NCI-H526 (cell line): ENCODE results near the gene CDCA5.

Experiments used
- DNase-seq, 2 experiments: peaks; one replicate each; lab custom pipeline; 2025; lab: John Stamatoyannopoulos, UW

The CDCA5 gene

DNA sequence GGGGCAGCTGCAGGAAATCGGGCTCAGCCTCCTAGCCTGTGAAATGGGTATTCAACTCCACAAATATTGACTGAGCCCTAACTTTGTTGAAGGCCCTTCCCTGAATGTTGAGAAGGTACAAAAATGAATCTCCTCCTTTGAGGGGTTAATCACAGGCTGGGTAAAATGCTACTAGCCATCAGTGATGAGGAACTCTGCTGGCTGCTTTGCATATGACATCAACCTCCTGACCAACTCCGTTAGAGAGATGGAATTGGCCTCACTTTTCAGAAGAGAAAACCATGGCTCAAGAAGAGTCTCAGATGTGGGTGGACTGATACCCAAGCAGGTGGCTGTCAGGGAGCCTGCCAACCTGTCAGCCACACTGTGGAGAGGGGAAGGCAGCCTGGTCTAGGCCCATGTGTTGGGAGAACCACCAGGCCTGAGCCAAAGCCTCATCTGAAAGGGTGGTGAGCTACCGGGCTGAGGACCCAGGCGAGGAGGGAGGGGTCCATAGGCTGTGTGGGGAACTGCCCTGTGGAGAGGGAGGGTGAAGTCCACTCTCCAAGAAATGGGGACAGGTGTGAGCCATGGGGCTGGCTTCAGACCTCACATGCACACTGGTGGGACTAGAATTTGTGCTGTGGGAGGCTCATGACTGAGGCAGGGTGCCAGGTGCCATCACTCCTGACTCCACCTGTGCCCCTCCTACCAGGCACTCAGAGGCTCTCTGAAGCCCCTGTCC, 11.8 kb downstream of the CDCA5 start:
- DNase-seq = no peak

DNA sequence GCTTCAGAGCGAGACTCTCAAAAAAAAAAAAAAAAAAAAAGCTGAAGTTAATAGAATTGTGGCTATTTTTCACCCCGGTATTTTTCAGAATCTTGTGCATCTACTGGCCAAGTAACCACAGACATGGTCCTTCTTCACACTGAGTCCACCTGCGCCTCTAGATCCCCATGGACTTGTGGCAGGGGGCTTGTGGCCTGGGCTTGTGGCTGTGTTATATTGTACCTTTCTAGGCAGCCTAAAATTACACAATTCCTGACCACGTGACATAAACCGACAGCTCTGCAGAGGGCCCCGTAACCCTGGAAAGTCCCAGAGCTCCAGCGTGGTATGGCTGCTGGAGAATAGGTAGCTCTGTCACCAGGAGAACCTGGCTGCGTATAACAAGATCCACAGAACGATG, 14.6 kb downstream of the CDCA5 start:
- DNase-seq = peak in 1 of 2 experiments; percentile 28

DNA sequence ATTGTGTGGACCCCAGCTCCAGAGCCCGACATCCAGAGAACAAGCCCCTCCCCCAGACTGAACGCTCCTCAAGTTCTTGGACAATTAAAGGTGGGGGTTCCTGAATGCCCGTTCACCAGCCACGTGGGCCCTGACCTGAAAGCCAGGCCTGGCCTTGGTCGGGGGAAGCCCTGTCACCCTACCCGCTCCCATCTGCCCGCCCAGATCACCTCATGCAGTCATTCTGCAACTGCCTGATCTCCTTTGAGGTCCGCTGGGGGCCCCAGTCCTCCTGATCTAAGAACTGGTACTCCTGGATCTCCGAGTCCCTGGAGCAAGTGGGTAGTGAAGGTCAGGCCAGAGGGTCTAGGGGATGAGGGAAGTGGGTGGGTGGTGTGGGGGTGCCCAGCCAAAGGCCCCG, 16.4 kb downstream of the CDCA5 start:
- no peak for DNase-seq

DNA sequence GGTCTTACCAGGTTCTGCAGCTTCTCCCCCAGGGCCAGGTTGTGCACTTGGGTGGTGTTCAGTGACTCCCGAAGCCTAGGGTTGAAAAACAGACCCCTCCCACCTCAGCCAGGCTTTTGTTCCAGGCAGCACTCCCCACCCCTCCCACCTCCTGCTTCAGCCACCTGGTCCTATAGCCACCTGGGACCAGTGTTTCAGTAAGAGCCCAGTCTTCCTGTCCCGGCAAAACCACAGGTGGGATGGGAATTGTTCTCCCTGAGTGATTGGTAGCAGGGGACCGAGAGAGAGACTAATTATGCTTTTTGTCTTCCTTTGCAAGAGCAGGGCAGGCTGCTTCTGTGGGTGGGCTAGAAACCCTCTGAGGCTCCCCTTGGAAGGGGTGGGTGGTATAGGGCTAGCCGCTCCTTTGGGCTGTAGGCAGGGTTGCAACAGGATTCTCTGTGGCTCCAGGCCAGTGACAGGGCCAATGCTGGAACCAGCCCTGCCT, 17.0 kb downstream of the CDCA5 start:
- peak; percentile 11 to 58 for DNase-seq

DNA sequence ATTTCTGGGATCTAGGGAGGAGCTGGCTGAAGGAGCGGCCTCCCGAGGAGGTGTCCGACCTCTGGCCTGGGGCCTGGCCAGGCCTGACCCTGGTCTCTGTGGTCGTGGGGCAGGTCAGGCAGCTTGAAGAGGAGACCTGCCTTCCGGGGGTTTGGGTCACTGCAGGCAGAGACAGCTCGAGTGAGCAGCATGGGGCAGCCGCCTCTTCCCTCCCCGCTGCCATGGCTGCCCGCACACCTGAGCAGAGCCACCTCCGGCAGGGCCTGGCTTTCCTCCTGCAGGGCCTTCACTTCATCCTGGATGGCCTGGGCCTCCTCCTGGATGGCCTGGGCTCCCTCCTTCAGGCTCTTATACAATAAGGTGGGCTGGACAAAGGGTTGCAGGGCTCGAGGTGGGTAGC, 17.5 kb downstream of the CDCA5 start:
- DNase-seq = no peak

DNA sequence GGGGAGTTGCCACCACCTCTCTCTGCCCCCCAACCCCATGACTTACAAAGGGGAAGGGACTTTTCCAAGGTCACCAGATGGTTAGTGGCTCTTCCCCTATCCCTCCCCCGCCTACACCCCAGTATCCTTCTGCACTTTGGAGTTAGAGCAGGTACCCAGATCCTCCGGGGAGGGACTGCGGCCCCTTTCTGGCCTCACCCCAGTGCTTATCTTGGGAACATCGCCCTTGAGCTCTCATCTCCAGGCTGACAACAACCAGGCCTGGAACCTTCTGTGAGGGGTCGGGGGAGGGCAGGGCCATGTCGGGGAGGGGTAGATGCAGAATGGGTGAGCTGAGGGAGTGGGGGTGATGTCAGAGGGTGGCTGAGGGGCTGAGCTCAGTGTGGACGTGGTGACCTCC, 18.0 kb downstream of the CDCA5 start:
- DNase-seq = no peak

DNA sequence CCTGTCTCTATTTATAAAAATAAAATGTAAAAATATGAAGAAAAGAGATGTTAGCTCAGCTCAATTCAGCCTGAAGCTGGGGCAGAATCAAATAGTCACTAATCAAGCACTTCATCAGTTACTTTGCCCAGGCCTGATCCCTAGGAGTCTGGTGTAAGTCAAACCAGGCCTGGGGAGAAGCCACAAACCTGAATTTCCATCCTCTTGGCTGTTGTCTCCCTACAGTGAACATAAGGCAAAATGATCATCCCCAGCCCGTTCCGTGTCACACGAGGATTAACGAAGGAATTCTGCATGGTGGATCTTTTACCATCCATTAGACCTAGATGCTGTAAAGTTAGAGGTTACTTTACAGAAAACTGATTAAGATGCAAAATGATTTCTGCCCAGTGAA, 19.0 kb downstream of the CDCA5 start:
- no peak for DNase-seq

DNA sequence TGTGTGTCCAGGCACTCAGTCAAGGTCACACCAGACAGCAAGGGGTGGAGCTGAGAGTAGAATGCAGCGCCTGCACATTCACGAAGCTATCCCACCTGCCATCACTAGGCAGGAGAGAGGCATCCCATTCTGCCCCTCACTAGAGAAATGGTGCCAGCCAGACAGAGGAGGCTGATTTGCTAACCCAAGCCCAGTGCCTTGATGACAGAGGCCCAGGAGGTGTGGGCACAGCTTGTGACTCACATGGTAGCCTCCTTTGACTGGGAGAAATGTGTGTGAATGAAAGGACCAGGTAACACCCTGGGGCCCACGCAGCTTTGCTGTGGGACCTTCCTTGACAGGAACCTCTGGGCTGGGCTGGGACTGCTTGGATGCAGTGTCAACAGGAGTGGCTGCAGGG, 20.3 kb downstream of the CDCA5 start:
- DNase-seq = no peak

DNA sequence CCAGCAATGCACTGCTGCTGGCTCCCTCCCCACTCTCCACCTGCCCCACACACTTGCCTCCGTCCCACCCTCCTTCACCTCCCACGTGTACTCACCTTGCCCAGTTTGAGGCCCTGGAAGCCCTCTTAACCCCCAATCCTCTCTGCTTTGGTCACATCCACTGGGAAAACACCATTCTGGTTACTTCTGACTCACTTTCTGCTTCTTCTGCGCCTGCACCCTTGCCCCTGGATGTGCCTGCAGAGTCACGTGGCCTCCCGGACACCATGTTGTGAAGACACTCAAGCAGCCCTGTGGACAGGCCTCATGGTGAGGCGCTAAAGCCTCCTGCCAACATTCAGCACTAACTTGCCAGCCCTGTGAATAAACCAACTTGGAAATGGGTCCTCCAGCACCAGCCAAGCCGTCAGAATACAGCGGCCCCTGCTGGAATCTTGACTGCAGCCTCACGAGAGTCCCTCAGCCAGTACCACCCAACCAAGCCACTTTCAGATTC, 22.9 kb downstream of the CDCA5 start:
- DNase-seq = peak in 1 of 2 experiments; percentile 53

DNA sequence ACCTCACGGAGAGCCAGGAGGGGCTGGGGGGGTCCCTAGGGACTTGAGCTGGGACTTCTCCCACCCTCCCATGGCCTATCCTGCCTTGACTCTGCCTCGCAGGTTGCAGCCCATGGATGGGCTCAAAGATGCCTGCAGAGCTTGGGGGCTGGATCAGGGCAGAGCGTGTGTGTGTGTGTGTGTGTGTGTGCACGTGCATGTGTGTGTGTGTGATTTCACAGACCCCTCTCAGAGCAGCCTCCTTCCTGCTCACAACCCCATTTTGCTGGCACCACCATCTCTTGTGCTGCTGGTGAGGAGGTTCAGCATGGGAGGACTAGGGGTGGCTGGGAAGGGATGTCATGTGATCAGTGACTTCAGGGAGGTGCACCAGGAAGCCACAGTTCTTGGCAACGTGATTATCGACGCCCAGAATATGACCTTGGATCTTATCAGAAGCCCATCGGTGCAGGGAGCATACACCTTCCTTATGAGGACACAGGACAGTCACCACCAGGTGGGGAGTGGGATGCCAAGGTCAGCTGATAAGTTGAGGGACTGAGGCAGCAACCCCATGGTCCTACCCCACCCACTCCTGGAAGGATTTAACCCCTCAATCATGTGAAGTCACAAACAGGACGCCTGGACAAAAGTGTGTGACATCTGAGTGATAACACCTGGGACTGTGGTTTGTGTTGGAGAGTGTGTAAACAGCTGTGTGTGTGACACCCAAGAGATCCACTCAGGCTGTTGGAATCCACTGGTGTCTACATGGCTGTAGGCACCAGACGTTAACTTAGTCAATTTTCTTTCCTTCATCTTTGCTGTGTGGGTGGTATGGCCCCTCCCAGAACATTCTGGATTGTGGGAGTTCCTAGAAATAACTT, 23.6 kb downstream of the CDCA5 start:
- DNase-seq = no peak

DNA sequence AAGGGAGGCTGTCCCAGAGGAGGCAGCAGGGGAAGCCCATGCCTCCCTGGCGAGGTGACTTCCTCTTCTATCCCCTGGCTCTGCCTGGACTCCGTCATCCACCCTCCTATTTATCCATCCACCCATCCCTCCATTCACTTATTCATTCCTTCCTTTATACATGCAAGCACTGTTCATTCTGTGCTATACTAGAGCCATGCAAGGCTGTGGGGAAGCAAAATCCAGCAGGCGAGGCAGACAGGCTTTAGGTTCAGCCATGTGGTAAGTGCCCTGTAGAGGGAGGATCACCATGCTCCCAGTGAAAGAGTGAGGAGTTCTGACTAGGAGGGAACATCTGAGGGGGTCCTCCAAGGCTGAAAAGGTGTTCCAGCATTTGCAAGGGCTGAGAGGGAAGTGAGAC, 24.3 kb downstream of the CDCA5 start:
- no peak for DNase-seq

DNA sequence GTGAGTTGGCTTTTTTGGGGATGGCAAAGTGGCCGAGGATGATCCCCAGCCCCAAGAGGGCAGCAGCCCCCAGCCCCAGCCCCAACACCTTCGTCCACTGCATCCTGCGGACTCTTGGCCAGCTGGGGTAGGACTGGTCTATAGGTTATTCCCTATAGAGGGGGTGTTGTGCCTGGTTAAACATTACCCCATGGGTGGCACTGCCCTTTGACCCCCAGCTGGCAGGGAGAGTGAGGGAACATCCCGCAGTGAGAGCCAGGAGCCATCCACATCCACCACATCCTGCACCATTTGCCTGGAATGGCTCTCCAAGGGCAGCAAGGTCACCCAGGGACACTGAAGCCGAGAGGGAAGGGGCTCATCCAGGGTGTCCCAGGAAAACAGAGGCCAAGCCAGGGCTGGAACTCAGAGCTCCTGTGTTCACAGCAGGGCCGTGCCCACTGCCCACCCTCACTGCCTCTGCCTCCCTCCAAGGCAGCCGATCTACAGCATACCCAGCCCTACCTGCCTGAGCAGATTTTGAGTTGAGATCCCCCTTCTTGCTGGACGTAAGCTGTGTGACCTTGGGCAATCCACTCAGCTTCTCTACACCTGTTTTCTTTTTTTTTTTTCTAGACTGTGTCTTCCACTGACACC, 25.3 kb downstream of the CDCA5 start, which contains the start of gene NAALADL1:
NAALADL1 (minus strand) TSS at position 135 of the 636 bp plus-strand sequence; CDS start at position 103, 32 bp downstream.
- no peak for DNase-seq

DNA sequence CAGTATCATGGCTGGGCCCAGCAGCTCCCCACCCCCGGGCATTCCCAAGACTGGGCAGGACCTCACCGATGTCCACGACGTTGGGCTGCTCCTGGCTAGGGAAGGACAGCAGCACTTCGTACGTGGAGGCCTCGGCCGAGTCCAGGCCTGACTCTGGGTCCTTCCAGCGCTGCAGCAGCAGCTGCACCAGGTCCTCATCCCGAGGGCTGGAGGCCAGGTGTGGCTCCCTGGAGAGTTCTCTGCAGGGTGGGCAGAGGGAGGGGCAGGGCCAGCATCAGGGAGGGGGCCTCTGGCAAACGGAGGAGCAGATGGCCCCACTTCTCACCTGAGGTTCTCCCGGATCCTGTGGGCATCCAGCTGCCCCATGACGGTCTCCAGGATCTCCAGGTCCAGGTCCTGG, 25.8 kb downstream of the CDCA5 start:
- DNase-seq = no peak

DNA sequence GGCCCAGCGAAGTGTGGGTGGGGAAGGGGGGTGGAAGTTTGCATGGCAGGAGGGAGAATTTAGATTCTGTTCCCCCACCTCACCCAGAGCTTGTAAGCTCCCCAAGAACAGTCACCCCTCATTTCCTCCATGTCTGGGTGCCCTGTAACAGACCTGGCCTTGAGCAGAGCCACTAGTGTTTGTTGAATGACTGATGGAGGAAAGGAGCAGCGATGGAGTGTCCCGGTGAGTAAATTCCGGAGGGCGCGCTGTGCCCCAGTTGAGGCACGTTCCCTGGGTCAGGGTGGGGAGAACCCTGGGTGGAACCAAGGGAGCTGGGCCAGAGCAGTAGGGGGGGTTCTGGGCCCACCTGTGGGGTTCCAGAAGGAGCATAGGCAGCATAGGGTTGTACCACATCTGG, 26.3 kb downstream of the CDCA5 start:
- no peak for DNase-seq

DNA sequence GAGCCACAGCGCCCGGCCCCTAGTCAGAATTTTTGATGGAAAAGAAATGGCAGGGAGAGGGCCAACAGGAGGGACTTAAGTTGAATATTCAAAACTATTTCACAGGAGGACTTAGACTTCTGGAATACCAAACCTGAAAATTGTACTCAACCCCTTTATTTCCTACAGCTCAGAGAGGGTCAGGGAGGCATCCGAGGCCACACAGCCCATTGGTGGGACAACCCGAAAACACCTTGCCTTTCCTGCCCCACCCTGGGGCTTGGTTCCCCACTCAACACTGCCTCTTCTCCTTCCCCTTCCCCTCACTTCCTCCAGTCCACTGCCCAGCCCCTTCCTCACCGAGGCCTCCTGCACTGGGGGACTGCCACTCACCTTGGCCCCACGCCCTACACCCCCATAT, 26.8 kb downstream of the CDCA5 start:
- no peak for DNase-seq

DNA sequence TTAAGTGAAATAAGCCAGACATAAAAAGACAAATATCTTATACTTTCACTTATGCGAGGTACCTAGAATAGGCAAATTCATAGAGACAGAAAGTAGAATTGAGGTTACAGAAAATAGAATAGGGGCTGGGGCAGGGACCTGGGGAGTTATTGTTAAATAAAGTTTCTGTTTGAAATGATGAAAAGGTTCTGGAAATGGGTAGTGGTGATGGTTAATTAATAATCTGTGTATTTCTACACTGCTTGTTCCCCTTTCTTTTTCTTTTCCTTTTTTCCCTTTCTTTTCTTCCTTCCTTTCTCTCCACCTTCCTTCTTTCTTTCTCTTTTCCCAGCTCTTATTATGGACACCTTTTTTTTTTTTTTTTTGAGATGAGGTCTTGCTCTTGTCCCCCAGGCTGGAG, 28.3 kb downstream of the CDCA5 start:
- no peak for DNase-seq

DNA sequence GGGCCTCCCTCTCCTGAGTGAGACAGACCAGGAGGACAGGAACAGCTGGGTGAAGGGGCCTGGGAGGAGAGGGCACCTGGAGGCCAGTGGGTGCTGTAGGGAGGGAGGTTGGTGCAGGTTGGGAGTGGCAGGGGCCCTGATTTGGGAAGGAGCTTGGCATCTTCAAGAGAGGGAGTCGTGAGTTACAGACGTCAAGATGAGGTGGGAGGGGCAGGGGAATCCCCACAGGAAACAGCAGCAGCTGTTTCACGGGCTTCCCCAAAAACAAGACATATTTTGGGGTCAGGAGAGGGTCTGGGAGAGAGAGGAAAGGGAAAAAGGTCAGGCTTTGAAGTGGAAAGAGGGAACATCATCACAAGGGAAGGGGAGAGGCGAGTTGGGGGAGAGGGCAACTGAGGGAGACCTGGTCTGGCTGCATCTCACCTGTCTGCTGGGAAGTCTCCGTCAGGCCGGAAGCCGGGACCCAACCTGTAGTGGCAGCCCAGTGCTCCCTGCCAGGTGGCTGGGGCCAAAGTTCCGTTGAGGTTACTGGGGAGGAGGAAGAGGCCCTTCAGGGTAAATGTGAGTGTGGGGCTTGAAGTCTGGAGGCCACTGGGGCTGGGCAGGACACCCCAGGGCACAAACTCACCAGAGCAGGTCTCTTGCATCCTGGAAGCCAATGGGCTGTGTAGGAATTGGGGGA, 29.9 kb downstream of the CDCA5 start:
- no peak for DNase-seq

DNA sequence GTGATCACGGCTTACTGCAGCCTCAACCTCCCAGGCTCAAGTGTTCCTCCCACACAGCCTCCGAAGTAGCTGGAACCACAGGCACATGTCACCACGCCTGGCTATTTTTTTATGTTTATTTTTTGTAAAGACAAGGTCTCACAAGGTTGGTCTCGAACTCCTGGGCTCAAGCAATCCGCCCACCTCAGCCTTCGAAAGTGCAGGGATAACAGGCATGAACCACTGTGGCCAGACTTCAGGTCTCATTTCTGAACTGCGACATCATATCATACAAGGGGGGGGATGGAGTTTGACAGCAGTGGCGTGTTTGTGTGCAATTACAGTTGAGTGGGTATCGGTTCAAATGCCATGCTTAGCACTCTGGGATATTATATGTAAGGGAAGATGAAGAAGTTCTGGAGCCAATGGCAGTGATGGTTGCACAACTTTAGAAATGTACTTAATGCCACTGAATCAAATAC, 32.4 kb downstream of the CDCA5 start:
- no peak for DNase-seq

DNA sequence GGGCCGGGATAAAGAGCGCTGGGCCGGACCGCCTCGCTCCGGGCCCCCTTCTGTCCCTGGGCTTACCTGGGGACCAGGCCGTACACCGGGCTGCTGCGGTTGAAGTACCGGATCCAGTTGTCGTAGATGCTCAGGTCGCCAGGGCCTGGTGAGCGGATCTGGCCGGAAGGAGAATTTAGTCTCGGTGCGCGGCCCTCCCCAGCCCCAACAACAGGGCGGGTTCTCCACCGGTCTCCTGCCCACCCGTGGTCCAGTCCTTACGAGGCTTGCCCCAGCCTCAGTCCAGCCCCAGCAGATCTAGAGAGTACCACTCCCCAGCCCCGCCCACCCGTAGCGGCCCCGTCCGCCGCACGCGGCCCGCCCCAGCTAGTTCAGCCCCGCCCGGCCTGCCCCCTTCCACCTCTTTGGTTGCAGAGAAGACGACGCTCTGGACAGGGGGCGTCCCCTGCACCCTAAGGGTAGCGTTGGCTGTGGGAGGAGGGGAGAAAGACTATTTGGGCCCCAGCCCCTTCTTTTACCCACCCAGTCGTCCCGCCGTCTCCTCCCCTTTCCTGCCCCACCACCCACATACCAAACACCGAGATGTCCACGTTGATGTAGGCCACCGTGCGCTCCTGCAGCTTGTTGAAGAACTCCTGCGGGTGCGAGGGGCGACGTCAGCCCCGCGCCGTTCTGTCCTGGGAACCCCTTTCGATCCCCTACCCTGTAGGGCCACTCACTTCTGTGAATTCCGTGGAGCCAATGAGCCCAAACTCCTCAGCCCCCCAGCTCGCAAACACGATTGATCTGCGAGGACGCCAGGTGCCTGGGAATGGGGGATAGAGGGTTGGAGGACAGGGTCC, 36.0 kb downstream of the CDCA5 start:
- DNase-seq = no peak

DNA sequence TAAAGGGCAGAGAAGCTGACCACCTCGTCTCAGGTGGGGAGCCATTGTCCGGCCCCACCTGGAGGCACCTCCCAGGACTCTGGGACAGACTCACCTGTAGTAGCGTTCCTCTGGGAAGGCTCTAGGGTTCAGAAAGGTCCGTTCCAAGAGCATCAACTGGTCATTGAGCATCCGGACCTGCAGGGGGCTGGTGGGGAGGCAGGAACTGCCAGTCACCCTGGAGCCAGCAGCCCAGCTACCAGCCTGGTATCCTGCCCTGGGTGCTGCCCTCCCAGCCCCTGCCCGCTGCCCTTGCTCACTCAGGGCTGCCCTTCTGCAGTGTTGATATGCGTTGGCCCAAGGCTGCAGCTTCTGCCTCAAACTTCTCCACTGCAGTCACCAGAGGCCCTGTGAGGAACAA, 38.1 kb downstream of the CDCA5 start:
- DNase-seq = no peak

DNA sequence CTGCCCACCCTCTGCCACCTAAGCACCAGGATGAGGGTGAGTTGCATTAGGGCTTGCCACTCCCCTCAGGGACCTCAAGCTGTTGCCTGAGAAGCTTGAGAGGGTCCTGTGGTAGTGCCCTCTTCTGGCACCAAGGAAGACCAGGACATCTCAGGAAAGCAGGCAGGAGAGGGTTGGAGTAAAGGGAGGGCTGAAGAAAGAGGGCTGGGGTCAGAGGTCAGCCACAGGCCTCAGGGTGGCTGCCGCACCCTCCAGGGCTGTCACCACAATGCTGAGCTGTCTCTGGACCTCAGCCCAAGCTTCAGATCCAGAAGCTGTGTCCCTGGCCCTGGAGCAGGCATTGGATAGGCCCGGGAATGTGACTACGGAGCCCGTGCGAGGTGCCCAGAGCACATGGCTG, 38.8 kb downstream of the CDCA5 start:
- DNase-seq = no peak
